NCI-H2196 treated with DMSO at 0.1 percent for 48 hours (cell line): Measurements from ENCODE around the gene CACNA1C.

ENCODE experiments used
- DNase-seq: peaks from one replicate; lab custom pipeline; 2025; ENCODE audit not compliant: unreplicated experiment; lab: John Stamatoyannopoulos, UW

CACNA1C gene

DNA sequence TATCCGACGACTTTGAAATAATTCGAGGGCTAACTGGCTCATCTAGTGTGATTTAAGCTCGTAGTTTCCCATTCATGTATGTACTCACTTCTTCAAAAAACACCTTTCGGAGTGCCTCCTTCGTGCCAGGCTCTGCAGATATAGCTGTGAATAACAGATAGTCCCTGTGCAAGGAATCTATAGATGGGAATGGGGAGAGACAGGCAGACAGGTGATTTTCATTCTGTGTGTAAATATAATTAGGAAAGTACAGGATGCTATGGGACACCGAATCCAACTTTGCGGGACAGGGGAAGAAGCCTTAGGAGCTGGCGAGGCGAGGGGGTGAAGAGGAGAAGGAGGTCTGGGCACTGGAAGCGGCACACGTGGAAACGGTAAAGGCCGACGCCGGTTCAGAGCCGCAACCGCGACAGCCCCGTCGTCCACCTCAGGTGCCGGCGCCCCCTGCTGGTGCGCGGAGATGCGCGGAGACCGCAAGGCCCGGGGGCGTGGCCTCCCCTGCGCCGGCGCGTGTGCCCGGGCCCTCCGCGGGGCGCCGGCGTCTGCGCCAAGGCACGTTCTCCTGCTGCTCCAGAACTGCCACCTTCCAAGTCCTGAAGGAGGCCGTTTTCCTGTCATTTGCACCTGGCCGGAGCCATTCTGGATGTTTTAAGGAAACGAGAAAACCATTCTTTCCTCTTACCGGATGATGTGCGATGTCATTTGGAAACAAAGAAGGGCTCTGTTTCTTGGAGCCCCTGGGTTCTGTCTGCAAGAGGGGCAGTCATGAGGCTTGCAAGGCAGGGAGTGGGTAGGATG, 18.0 kb upstream of the CACNA1C start:
- no peak for DNase-seq

GRCh38 chr12:2035431-2036055, 17.2 kb upstream of the CACNA1C start:
- no peak for DNase-seq

GRCh38 chr12:2039034-2039433, 13.8 kb upstream of the CACNA1C start:
- no peak for DNase-seq

GRCh38 chr12:2043054-2043453, 9.7 kb upstream of the CACNA1C start:
- no peak for DNase-seq

GRCh38 chr12:2044165-2044564, 8.6 kb upstream of the CACNA1C start:
- DNase-seq, result no peak

GRCh38 chr12:2046957-2047356, 5.8 kb upstream of the CACNA1C start:
- no peak for DNase-seq

- no peak for DNase-seq
Measured at GRCh38 chr12:2047752-2048151, 5.0 kb upstream of the CACNA1C start.

DNA sequence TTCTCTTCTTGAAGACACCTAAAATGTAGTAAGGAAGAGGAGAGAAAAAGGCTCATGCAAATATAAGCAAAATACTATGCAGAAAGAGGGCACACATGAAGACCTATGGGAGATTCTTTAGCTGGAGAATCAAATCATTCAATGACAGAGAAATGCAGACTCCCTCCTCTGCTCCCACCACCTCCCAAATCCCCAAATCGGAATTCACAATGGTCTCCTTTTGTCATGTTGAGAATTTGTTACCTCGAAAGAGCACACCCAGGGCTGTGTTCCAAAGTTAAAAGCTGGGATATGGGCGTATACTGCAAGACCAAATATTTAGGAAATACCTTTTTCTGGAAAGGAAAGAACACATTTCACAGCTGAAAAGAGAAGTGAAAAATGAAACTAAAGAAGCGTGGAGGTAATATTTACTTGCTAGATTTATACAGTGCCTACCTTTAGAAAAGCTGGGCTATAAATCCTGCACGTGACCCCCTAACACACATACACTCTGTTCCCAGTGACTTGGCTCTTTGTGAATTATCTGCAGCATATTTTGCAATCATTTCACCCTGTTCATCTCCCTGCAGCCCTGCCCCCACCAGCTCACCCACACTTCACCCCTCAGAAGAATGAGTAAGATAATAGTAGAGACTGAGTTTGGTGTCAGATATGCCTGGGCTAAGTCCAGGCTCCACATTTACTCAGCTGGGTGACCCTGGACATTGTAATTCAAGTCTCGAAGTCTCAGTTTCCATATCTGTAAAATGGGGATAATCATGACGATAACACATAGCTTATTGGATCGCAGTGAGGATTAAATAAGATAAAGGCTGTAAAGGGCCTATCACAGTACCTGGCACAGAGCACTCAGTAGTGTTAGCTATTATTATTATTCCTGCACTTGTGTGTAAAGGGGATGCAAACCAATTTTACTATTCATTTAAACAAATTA, 2.9 kb upstream of the CACNA1C start:
- DNase-seq, result no peak

DNA sequence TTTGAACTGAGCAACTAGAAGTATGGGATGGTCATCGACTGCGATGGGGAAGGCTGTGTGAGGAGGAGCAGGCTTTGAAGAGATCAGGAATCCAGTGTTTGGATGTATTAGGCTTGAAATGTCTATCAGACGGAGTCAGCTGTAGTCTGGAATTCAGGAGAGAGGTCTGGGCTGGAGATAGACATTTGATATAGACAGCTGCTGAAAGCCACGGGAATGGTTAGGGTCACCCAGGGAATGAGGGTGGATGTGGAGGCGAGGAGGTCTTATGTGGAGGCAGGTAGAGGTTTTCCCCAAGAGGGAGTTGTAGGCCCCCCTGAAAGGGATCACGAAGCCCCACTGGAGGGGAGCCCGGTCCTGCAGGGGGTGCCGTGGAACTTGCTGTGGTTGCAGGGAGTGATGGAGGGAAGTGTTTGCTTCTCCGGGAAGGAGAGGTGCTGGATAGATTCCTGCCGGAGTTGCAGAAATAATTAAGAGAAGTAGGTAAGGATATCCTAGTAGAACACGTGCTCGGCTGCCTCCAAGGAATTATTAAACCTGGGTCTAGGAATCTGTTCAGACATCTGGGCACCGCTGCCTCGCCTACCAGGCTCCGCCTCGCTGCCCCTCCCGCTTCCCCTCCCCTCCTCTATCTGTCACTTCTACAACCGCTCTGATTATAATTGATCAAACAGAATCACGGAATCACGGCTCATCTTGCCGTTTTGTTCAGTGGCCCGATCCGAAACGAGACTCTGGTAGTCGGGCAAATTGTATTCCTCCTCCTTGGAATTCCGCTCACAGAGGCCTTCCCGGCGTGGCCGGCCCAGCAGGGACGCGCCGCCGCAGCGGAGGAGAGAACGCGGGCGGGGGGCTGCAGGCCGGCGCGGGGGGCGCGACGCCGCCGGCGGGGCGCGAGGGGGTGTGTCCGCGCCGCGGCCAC, 826 bp upstream of the CACNA1C start:
- no peak for DNase-seq

DNA sequence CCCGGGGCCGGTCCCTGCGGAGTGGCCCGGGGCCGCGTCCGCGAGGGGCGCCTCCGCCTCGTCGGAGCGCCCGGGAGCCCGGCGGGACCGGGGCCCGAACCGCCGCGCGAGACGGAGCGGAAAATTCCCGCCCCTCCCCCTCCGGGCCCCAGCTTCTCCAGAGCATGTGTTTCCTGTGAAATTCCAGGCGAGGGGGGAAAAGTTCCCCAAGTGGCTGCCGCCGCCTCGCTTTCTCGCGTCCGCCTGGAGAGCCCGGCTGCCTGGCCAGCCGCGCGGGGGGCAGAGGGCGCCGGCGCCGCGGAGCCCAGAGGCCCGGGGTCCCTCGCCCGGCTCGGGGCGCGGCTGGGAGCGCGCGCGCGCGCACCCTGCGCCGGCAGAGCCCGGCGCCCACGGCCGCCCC, 904 bp downstream of the CACNA1C start:
- no peak for DNase-seq

- no peak for DNase-seq
Measured at GRCh38 chr12:2054091-2055018, 1.6 kb downstream of the CACNA1C start.

DNA sequence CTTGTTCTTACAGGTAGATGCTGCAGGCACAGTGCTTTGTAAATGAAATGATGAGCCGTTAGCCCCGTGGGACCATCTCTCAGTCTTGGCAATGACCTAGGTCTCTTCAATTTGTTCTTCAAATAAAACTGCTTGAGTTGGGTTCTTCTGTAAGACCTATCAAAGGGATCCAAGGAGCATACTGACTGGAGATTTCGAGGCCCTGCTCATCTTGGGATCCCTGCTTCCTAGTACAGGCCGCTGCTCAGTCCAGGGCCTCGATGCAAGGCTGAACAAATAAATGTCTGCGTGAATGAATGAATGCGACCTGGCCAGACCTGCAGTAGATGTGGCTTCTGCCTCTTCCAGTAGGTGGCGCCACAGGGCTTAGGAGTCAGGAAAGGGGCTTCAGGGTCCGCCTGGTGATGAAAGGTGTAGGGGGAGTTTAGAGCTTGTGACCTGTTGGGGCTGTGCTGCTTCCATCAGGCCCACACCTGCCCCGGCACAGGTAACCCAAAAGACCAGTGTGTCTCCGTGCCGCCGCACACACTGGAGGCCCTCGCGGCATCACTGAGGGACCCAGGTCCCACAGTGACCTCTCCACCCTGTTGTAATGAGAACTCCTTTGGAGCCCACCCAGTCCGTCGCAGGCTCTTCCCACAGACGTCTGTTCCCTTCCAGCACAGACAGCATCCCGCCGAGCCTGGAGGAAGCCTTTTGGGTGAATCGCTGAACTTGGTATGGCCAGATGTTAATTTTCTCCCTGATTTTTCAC, 4.4 kb downstream of the CACNA1C start:
- DNase-seq, result no peak

DNA sequence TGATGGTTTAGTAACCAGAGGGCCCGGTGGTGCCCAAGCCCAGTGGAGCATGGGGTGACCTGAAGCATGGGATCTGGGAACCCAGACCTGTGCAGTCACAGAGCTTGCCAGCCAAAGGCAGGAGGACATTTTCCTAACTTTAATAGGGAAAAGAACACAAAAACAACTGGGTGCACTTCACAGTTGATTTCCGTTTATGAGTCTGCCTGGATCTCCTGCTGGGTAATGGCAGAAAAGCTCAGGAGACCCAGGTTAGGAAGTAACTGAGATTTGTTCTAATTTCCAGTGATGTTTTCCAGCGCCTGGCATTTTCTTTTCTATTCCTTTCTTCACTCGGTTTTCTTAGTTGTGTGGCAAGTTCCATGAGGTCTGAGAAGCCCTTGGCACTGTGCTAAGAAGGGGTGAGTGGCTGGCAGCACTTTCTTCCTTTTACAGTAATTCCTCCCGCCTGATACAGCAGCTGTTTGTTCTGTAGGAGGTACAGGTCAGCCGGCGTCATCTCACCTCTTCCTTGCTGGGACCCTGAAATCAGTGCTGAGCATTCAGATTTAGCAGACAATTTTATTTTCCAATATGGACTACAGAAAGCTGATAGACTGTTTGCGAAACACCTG, 5.1 kb downstream of the CACNA1C start:
- DNase-seq, result no peak

DNA sequence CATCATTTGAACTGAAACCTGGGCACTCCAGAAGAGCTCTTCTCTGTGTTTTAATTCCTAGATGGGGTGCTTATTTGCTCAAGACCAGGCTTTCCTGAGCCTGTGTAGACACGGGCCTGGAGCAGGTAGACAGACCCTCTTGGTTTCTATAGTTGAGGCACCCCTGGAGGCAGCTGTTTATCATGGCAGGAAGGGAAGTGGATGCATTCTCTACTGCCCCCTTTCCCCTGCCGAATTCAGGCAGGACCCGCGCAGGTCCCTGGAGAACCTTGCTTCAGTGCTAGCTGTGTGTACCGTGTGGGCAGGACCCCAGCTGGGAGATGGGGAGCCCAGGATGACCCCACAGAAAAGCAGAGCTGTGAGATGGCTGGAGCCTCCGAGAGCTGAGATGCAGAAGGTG, 6.0 kb downstream of the CACNA1C start:
- no peak for DNase-seq

DNA sequence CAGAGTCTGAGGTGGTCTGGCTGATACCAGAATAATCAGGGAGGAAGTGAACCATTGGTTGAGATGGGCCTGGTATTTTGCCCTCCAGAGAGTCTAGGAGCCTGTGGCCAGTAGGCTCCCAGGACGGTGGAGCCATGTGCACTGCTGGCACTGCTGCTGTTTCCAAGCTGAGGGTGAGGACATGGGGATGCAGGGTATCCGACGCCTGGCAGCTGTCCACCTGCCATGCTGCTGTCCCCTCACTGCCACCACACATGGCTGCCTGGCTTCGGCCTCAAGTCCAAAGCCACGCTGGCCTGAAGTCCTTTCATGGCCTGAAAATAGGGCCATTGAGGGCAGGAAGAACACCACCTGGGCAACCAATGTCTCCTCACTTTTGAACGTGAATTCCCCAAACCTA, 8.6 kb downstream of the CACNA1C start:
- DNase-seq, result no peak

GRCh38 chr12:2064071-2064507, 11.3 kb downstream of the CACNA1C start:
- DNase-seq, result no peak

DNA sequence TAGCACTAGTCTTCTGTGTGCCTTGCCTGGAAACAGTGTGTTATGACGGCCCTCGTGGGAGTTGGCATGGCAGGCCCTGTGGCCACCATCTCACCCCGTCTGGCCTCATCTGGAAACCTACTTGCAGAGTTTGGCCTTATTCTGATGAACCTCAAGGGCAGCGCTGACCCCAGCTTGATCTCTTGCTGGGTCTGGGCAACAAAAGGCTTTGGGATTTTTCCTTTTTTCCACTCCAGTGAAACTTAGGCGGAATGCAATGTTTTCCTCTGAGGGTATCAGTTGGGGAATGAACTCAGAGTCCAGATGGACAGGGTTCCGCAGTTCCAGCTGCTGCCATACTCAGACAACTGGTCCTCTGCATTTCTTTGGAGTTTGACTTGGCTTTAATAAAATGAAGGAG, 15.9 kb downstream of the CACNA1C start:
- DNase-seq, result no peak

- no peak for DNase-seq
Measured at GRCh38 chr12:2070440-2071045, 17.8 kb downstream of the CACNA1C start.
